KMS-11 (cell line): ENCODE data around the gene AGPAT3.

Source experiments
- H2AFZ ChIP-seq: fragments of 200-600 bp; sonication (generic); 2 replicates; pipeline ENCODE4 v1.6.1; 2016; ENCODE audit warnings: antibody characterized with exemption, mixed run types, low read depth
- H3K27ac ChIP-seq: fragments of 200-600 bp; sonication (generic); 2 replicates; pipeline ENCODE4 v1.6.1; 2016; ENCODE audit warnings: mild to moderate bottlenecking, mixed run types
- H3K27me3 ChIP-seq: fragments of 200-600 bp; sonication (generic); 2 replicates; pipeline ENCODE4 v1.6.1; 2017; ENCODE audit warnings: mild to moderate bottlenecking, low read depth, mixed run types, moderate library complexity; ENCODE audit not compliant: insufficient read depth
- H3K36me3 ChIP-seq: fragments of 200-600 bp; sonication (generic); 2 replicates; pipeline ENCODE4 v1.6.1; 2017; ENCODE audit warnings: mild to moderate bottlenecking, mixed run types; ENCODE audit not compliant: insufficient read depth
- H3K4me1 ChIP-seq: fragments of 200-600 bp; sonication (generic); 2 replicates; pipeline ENCODE4 v1.6.1; 2016; ENCODE audit warnings: mild to moderate bottlenecking, low read depth, mixed run types; ENCODE audit not compliant: poor library complexity, severe bottlenecking
- H3K4me2 ChIP-seq: fragments of 200-600 bp; sonication (generic); 2 replicates; pipeline ENCODE4 v1.7.0; 2016; ENCODE audit warnings: mild to moderate bottlenecking, mixed run types
- H3K4me3 ChIP-seq: fragments of 200-600 bp; sonication (generic); IDR thresholded peaks from 2 replicates; pipeline ENCODE4 v1.6.1; 2017; ENCODE audit warnings: low read depth, low read length, mixed read lengths; ENCODE audit not compliant: insufficient read depth
- H3K79me2 ChIP-seq: fragments of 200-600 bp; sonication (generic); 2 replicates; pipeline ENCODE4 v1.6.1; 2016; ENCODE audit warnings: low read depth, mixed run types; ENCODE audit not compliant: insufficient read depth
- H3K9ac ChIP-seq: fragments of 200-600 bp; sonication (generic); 2 replicates; pipeline ENCODE4 v1.6.1; 2016; ENCODE audit warnings: mild to moderate bottlenecking, mixed run types
- H4K20me1 ChIP-seq: fragments of 200-600 bp; sonication (generic); 2 replicates; pipeline ENCODE4 v1.6.1; 2016; ENCODE audit warnings: mild to moderate bottlenecking, mixed run types; ENCODE audit not compliant: insufficient read depth
- CTCF ChIP-seq: fragments of 200-600 bp; sonication (generic); conservative IDR thresholded peaks from 2 replicates; pipeline ENCODE4 v1.6.1; 2017; ENCODE audit warnings: low read depth, mild to moderate bottlenecking, antibody characterized with exemption, low read length, moderate library complexity, mixed read lengths

AGPAT3 gene

GRCh38 chr21:43824333-43825241, 40.4 kb upstream of the AGPAT3 start:
- peaks cover 6% of the 10 kb centered on the region for H3K4me1 ChIP-seq
- H3K4me3 ChIP-seq: no peak overlapping the region
- H3K4me2 ChIP-seq: no peak overlapping the region
- H3K27ac ChIP-seq: no peak overlapping the region
- H3K36me3 ChIP-seq: no peaks in the 10 kb centered on the region
- no peaks in the 10 kb centered on the region for H4K20me1 ChIP-seq
- H3K79me2 ChIP-seq: no peaks in the 10 kb centered on the region
- no peak overlapping the region for H2AFZ ChIP-seq
- H3K9ac ChIP-seq: no peak overlapping the region
- TF ChIP-seq CTCF: no peak
- H3K27me3 ChIP-seq: no peaks in the 10 kb centered on the region; the same call in 1 of the 2 replicates

- no peak for TF ChIP-seq CTCF
- Histone ChIP-seq H3K4me3 (no peak overlapping the region), H3K36me3 (no peaks in the 10 kb centered on the region), H3K9ac (no peak overlapping the region), H3K4me1 (peaks cover 6% of the 10 kb centered on the region), H3K27me3 (no peaks in the 10 kb centered on the region; the same call in 1 of the 2 replicates), H3K27ac (no peak overlapping the region), H2AFZ (no peak overlapping the region), H3K79me2 (no peaks in the 10 kb centered on the region), H3K4me2 (no peak overlapping the region), H4K20me1 (no peaks in the 10 kb centered on the region)
These were observed 39.6 kb upstream of the AGPAT3 start for GRCh38 chr21:43825242-43825935.

- no peak; the same call in 1 of the 2 replicates for TF ChIP-seq CTCF
- H2AFZ ChIP-seq: no peak overlapping the region
- no peak overlapping the region for H3K27ac ChIP-seq
These were observed 38.9 kb upstream of the AGPAT3 start for GRCh38 chr21:43825936-43826622.

GRCh38 chr21:43826623-43826974, 38.4 kb upstream of the AGPAT3 start:
- H3K79me2 ChIP-seq: no peaks in the 10 kb centered on the region
- no peak overlapping the region for H3K4me3 ChIP-seq
- no peak overlapping the region for H3K27ac ChIP-seq
- no peak for TF ChIP-seq CTCF
- H3K4me1 ChIP-seq: peaks cover 6% of the 10 kb centered on the region
- no peak overlapping the region for H3K4me2 ChIP-seq
- no peaks in the 10 kb centered on the region; the same call in 1 of the 2 replicates for H3K27me3 ChIP-seq
- H3K36me3 ChIP-seq: no peaks in the 10 kb centered on the region
- no peak overlapping the region for H2AFZ ChIP-seq
- no peak overlapping the region for H3K9ac ChIP-seq
- H4K20me1 ChIP-seq: no peaks in the 10 kb centered on the region

More at GRCh38 chr21:43825936-43826622, 38.9 kb upstream of the AGPAT3 start:
- no peaks in the 10 kb centered on the region for H3K36me3 ChIP-seq
- H3K27me3 ChIP-seq: no peaks in the 10 kb centered on the region; the same call in 1 of the 2 replicates
- no peaks in the 10 kb centered on the region for H4K20me1 ChIP-seq
- no peaks in the 10 kb centered on the region for H3K79me2 ChIP-seq
- H3K9ac ChIP-seq: no peak overlapping the region
- no peak overlapping the region for H3K4me2 ChIP-seq
- H3K4me1 ChIP-seq: peaks cover 6% of the 10 kb centered on the region
- H3K4me3 ChIP-seq: no peak overlapping the region
